HEK293 (cell line): Measurements from ENCODE around the gene C1orf115.

Experiments
- HOXA7 ChIP-seq: sonication (generic); formaldehyde crosslinking; IDR thresholded peaks from 2 replicates; pipeline ENCODE4 v1.8.1; 2022; ENCODE audit warnings: missing genetic modification reagents, borderline replicate concordance
- KLF16 ChIP-seq: fragments of 450-650 bp; formaldehyde crosslinking; IDR thresholded peaks from 2 replicates; pipeline ENCODE4 v1.5.1; 2017; ENCODE audit warnings: missing biosample characterization, missing genetic modification characterization
- TSHZ1 ChIP-seq: fragments of 450-650 bp; formaldehyde crosslinking; IDR thresholded peaks from 2 replicates; pipeline ENCODE4 v1.5.1; 2016; ENCODE audit warnings: missing biosample characterization, missing genetic modification characterization, borderline replicate concordance
- ZBTB26 ChIP-seq: fragments of 450-650 bp; formaldehyde crosslinking; optimal IDR thresholded peaks from 2 replicates; pipeline ENCODE3; 2016; ENCODE audit warnings: missing biosample characterization, mild to moderate bottlenecking, missing genetic modification characterization
- ZNF202 ChIP-seq: fragments of 450-650 bp; formaldehyde crosslinking; IDR thresholded peaks from 2 replicates; pipeline ENCODE4 v1.5.1; 2016; ENCODE audit warnings: missing biosample characterization, missing genetic modification characterization, borderline replicate concordance
- ZNF24 ChIP-seq: fragments of 450-650 bp; formaldehyde crosslinking; IDR thresholded peaks from 2 replicates; pipeline ENCODE4 v1.5.1; 2016; ENCODE audit warnings: missing biosample characterization, missing genetic modification characterization
- ZNF274 ChIP-seq, 2 experiments: fragments of 200-500 bp in 1 of 2; fragments of 450-650 bp in 1 of 2; sonication (Bioruptor generic) in 1 of 2; formaldehyde crosslinking in 1 of 2; IDR thresholded peaks; 2 replicates each; pipeline versions ENCODE4 v1.5.1 to v1.6.1; 2014 to 2016; ENCODE audit warnings: borderline replicate concordance in 1 of 2, inconsistent platforms in 1 of 2, low read length in 1 of 2, missing biosample characterization in 1 of 2, missing genetic modification characterization in 1 of 2
- ZNF302 ChIP-seq: fragments of 450-650 bp; formaldehyde crosslinking; IDR thresholded peaks from 2 replicates; pipeline ENCODE4 v1.5.1; 2016; ENCODE audit warnings: missing biosample characterization, missing genetic modification characterization, low read depth
- ZNF324 ChIP-seq: fragments of 450-650 bp; formaldehyde crosslinking; IDR thresholded peaks from 2 replicates; pipeline ENCODE4 v1.5.1; 2016; ENCODE audit warnings: missing biosample characterization, missing genetic modification characterization
- ZNF366 ChIP-seq: fragments of 450-650 bp; formaldehyde crosslinking; conservative IDR thresholded peaks from 2 replicates; pipeline ENCODE4 v1.5.1; 2016; ENCODE audit warnings: missing biosample characterization, missing genetic modification characterization
- ZNF394 ChIP-seq: fragments of 450-650 bp; formaldehyde crosslinking; IDR thresholded peaks from 2 replicates; pipeline ENCODE4 v1.5.1; 2016; ENCODE audit warnings: missing biosample characterization, missing genetic modification characterization, mild to moderate bottlenecking, moderate library complexity, borderline replicate concordance
- ZNF48 ChIP-seq: fragments of 450-650 bp; formaldehyde crosslinking; IDR thresholded peaks from 2 replicates; pipeline ENCODE4 v1.5.1; 2016; ENCODE audit warnings: missing biosample characterization, missing genetic modification characterization
- ZNF660 ChIP-seq: fragments of 450-650 bp; IDR thresholded peaks from 2 replicates; pipeline ENCODE4 v1.5.1; 2018; ENCODE audit warnings: missing biosample characterization, mild to moderate bottlenecking, missing genetic modification characterization
- ZNF704 ChIP-seq: fragments of 450-650 bp; formaldehyde crosslinking; IDR thresholded peaks from 2 replicates; pipeline ENCODE4 v1.5.1; 2016; ENCODE audit warnings: missing biosample characterization, missing genetic modification characterization
- ZNF76 ChIP-seq: fragments of 450-650 bp; formaldehyde crosslinking; IDR thresholded peaks from 2 replicates; pipeline ENCODE4; 2016; ENCODE audit warnings: low read depth, missing biosample characterization, missing genetic modification characterization, borderline replicate concordance
- ZNF776 ChIP-seq: fragments of 450-650 bp; formaldehyde crosslinking; IDR thresholded peaks from 2 replicates; pipeline ENCODE4 v1.5.0; 2017; ENCODE audit warnings: missing biosample characterization, missing genetic modification characterization, borderline replicate concordance
- ZNF777 ChIP-seq: fragments of 450-650 bp; formaldehyde crosslinking; IDR thresholded peaks from 2 replicates; pipeline ENCODE4 v1.5.1; 2017; ENCODE audit warnings: missing biosample characterization, missing genetic modification characterization, borderline replicate concordance
- ZNF837 ChIP-seq: fragments of 450-650 bp; formaldehyde crosslinking; IDR thresholded peaks from 2 replicates; pipeline ENCODE4 v1.5.1; 2016; ENCODE audit warnings: missing biosample characterization, missing genetic modification characterization
- TF ChIP-seq, protein P1 (sequence below): fragments of 450-650 bp; IDR thresholded peaks from 2 replicates; pipeline ENCODE4 v1.5.1; 2018; ENCODE audit warnings: missing biosample characterization, missing genetic modification characterization
- TF ChIP-seq, protein P2 (sequence below): fragments of 450-650 bp; formaldehyde crosslinking; IDR thresholded peaks from 2 replicates; pipeline ENCODE4 v1.5.1; 2016; ENCODE audit warnings: missing biosample characterization, missing genetic modification characterization
- TF ChIP-seq, protein P3 (sequence below): fragments of 450-650 bp; formaldehyde crosslinking; IDR thresholded peaks from 2 replicates; pipeline ENCODE4 v1.5.1; 2016; ENCODE audit warnings: missing biosample characterization, missing genetic modification characterization

The C1orf115 gene

DNA sequence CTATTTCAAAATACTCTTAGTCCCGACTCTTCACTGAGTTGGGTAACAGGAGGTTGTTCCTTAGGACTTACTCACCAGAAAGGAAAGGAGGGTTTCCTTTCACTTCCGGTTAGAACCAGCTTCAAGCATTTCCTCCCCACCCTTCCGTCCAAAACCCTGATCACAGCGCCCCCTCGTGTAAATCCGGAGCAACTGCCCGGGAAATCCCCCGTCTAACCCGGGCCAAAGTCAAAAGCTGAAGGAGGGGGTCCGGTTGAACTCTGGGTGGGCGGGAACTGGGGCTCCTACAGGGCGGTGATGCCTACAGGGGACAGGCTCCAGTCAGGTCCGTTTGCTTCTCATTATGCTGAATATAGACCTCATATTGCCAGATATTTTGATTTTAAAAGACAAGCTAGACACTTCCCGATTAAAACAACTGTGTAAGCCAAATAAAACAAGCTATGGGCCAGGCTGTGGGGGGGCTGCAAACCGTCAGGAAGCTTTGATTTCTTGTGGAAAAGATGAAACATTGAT lies 43.0 kb downstream of the C1orf115 start (continued):
- TF ChIP-seq, protein P1, sequence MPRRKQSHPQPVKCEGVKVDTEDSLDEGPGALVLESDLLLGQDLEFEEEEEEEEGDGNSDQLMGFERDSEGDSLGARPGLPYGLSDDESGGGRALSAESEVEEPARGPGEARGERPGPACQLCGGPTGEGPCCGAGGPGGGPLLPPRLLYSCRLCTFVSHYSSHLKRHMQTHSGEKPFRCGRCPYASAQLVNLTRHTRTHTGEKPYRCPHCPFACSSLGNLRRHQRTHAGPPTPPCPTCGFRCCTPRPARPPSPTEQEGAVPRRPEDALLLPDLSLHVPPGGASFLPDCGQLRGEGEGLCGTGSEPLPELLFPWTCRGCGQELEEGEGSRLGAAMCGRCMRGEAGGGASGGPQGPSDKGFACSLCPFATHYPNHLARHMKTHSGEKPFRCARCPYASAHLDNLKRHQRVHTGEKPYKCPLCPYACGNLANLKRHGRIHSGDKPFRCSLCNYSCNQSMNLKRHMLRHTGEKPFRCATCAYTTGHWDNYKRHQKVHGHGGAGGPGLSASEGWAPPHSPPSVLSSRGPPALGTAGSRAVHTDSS (tag by site-specific recombination), result no peak
- TF ChIP-seq ZNF202, result no peak
- no peak for TF ChIP-seq ZNF704
- TF ChIP-seq HOXA7 (CRISPR knock-in tag), result no peak
- no peak for TF ChIP-seq ZNF302
- TF ChIP-seq KLF16 (tag by site-specific recombination), result no peak
- no peak for TF ChIP-seq ZNF48 (tag by site-specific recombination)
- 0 out of 2 replicates have a peak, but pooled peaks have one; percentile 46 for TF ChIP-seq ZNF324 (tag by site-specific recombination)
- TF ChIP-seq ZNF394 (tag by site-specific recombination), result no peak
- TF ChIP-seq, protein P2, sequence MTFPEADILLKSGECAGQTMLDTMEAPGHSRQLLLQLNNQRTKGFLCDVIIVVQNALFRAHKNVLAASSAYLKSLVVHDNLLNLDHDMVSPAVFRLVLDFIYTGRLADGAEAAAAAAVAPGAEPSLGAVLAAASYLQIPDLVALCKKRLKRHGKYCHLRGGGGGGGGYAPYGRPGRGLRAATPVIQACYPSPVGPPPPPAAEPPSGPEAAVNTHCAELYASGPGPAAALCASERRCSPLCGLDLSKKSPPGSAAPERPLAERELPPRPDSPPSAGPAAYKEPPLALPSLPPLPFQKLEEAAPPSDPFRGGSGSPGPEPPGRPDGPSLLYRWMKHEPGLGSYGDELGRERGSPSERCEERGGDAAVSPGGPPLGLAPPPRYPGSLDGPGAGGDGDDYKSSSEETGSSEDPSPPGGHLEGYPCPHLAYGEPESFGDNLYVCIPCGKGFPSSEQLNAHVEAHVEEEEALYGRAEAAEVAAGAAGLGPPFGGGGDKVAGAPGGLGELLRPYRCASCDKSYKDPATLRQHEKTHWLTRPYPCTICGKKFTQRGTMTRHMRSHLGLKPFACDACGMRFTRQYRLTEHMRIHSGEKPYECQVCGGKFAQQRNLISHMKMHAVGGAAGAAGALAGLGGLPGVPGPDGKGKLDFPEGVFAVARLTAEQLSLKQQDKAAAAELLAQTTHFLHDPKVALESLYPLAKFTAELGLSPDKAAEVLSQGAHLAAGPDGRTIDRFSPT (tag by site-specific recombination), result no peak
- TF ChIP-seq, protein P3, sequence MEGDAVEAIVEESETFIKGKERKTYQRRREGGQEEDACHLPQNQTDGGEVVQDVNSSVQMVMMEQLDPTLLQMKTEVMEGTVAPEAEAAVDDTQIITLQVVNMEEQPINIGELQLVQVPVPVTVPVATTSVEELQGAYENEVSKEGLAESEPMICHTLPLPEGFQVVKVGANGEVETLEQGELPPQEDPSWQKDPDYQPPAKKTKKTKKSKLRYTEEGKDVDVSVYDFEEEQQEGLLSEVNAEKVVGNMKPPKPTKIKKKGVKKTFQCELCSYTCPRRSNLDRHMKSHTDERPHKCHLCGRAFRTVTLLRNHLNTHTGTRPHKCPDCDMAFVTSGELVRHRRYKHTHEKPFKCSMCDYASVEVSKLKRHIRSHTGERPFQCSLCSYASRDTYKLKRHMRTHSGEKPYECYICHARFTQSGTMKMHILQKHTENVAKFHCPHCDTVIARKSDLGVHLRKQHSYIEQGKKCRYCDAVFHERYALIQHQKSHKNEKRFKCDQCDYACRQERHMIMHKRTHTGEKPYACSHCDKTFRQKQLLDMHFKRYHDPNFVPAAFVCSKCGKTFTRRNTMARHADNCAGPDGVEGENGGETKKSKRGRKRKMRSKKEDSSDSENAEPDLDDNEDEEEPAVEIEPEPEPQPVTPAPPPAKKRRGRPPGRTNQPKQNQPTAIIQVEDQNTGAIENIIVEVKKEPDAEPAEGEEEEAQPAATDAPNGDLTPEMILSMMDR (tag by site-specific recombination), result 0 out of 2 replicates have a peak, but pooled peaks have one; percentile 46
- no peak for TF ChIP-seq TSHZ1 (tag by site-specific recombination)
- no peak for TF ChIP-seq ZNF777 (tag by site-specific recombination)
- no peak for TF ChIP-seq ZNF274 (IDR thresholded peaks at IDR 0.05; ENCODE audit: low read length)
- TF ChIP-seq ZNF274 (tag by site-specific recombination; IDR thresholded peaks at IDR 0.05; ENCODE audit: borderline replicate concordance), result no peak
- TF ChIP-seq ZNF776 (tag by site-specific recombination), result no peak
- no peak for TF ChIP-seq ZBTB26
- no peak for TF ChIP-seq ZNF837 (tag by site-specific recombination)
- peak; percentile 47 for TF ChIP-seq ZNF366 (tag by site-specific recombination)
- no peak for TF ChIP-seq ZNF24 (tag by site-specific recombination)
- peak; percentile 85 for TF ChIP-seq ZNF660
- 0 out of 2 replicates have a peak, but pooled peaks have one; percentile 18 for TF ChIP-seq ZNF76
- TF ChIP-seq, all 188 proteins: peak for 20
